GM12878 (cell line): ENCODE measurements around the gene DNAJC5. TPM values are rescaled to one million over a fixed set of nuclear protein-coding genes. Genes with fewer than 3 reads are reported as not detected.

Source experiments
- ATAC-seq: fragments of 200-7000 bp; cut with Tn5 transposase; 3 replicates; pipeline ENCODE4 v1.9.1; 2020; ENCODE audit warnings: mild to moderate bottlenecking, moderate library complexity
- BruUV-seq: library from RNA; stranded (reverse); fragments of 400-500 nt; replicated peaks from 2 replicates; lab custom pipeline; 2021; lab: Mats Ljungman, UMichigan
- CTCF ChIA-PET: fragments of 300-600 bp; sonication (Branson Sonifier 250); formaldehyde crosslinking; extraction: SDS; loops from one replicate; lab custom pipeline; 2021; ENCODE audit warnings: inconsistent platforms; lab: Yijun Ruan, JAX
- POLR2A ChIA-PET: fragments of 350-600 bp; formaldehyde crosslinking; extraction: SDS; loops from one replicate; lab custom pipeline; 2021; ENCODE audit warnings: inconsistent platforms; lab: Charles Lee
- RAD21 ChIA-PET: fragments of 300-600 bp; sonication (Branson Sonifier 250); formaldehyde crosslinking; loops from one replicate; lab custom pipeline; 2023; ENCODE audit warnings: antibody characterized with exemption; ENCODE audit not compliant: unreplicated experiment; lab: Charles Lee
- SMC1A ChIA-PET: fragments of 300-600 bp; sonication (Branson Sonifier 250); formaldehyde crosslinking; loops from one replicate; lab custom pipeline; 2023; ENCODE audit not compliant: unreplicated experiment, uncharacterized antibody; lab: Charles Lee
- DNase-seq: peaks from one replicate; pipeline ENCODE4 v3.0.0-alpha.2; 2011; ENCODE audit warnings: low read depth, low spot score
- FAIRE-seq: peaks from 3 replicates; lab custom pipeline; 2011; peaks lifted over from hg19 to GRCh38; lab: Jason Lieb, UNC
- H2AFZ ChIP-seq: 2 replicates; pipeline ENCODE4 v1.6.0; 2011; ENCODE audit warnings: low read depth, low read length, control low read depth; ENCODE audit not compliant: control insufficient read depth
- H3K27ac ChIP-seq: 2 replicates; pipeline ENCODE4 v1.5.1; 2011; ENCODE audit warnings: control low read depth; ENCODE audit not compliant: control insufficient read depth, insufficient read depth
- H3K27me3 ChIP-seq, 2 experiments: replicated peaks in 1 of 2; 2 replicates each; pipeline versions ENCODE4 v1.6.0 to v1.6.1; 2011; ENCODE audit warnings: low read length in 1 of 2; ENCODE audit not compliant: control insufficient read depth in 2 of 2, insufficient read depth in 2 of 2
- H3K36me3 ChIP-seq, 2 experiments: 2 replicates each; pipeline ENCODE4 v1.5.1; 2011; ENCODE audit warnings: low read length in 1 of 2; ENCODE audit not compliant: control insufficient read depth in 2 of 2, insufficient read depth in 2 of 2
- H3K4me1 ChIP-seq: 2 replicates; pipeline ENCODE4 v1.6.1; 2011; ENCODE audit warnings: mild to moderate bottlenecking, low read length, moderate library complexity, mixed read lengths; ENCODE audit not compliant: control insufficient read depth, insufficient read depth
- H3K4me2 ChIP-seq: 2 replicates; pipeline ENCODE4 v1.6.0; 2011; ENCODE audit warnings: control low read depth; ENCODE audit not compliant: control insufficient read depth, insufficient read depth
- H3K4me3 ChIP-seq: fragments of 200-600 bp; sonication (generic); 2 replicates; pipeline ENCODE4 v1.5.1; 2016
- H3K79me2 ChIP-seq: 2 replicates; pipeline ENCODE4 v1.6.0; 2011; ENCODE audit warnings: low read length; ENCODE audit not compliant: control insufficient read depth, insufficient read depth
- H3K9ac ChIP-seq: 2 replicates; pipeline ENCODE4 v1.8.0; 2011; ENCODE audit warnings: low read length, control low read depth, mixed read lengths; ENCODE audit not compliant: control insufficient read depth, insufficient read depth
- H3K9me3 ChIP-seq: replicated peaks from 3 replicates; pipeline ENCODE4 v1.5.1; 2011; ENCODE audit warnings: mild to moderate bottlenecking, low read length; ENCODE audit not compliant: control insufficient read depth, insufficient read depth
- H4K20me1 ChIP-seq: 2 replicates; pipeline ENCODE4 v1.6.0; 2011; ENCODE audit not compliant: control insufficient read depth, insufficient read depth
- BCLAF1 ChIP-seq: fragments of 450-650 bp; IDR thresholded peaks from 2 replicates; pipeline ENCODE4 v1.6.1; 2017; ENCODE audit warnings: antibody characterized with exemption, mild to moderate bottlenecking, moderate library complexity
- IRF4 ChIP-seq: IDR thresholded peaks from 2 replicates; pipeline ENCODE4 v1.6.1; 2011; ENCODE audit warnings: low read depth, low read length
- MEF2A ChIP-seq: IDR thresholded peaks from 2 replicates; pipeline ENCODE4 v1.6.1; 2011; ENCODE audit warnings: low read depth, mild to moderate bottlenecking, low read length, moderate library complexity; ENCODE audit not compliant: insufficient read depth
- NBN ChIP-seq: fragments of 450-650 bp; IDR thresholded peaks from 2 replicates; pipeline ENCODE4 v1.6.1; 2016
- RAD21 ChIP-seq: IDR thresholded peaks from 2 replicates; pipeline ENCODE4 v1.6.1; 2011; ENCODE audit warnings: mild to moderate bottlenecking, low read depth, low read length, moderate library complexity; ENCODE audit not compliant: insufficient read depth
- REST ChIP-seq: IDR thresholded peaks from 2 replicates; pipeline ENCODE4 v1.6.1; 2012; ENCODE audit warnings: mild to moderate bottlenecking, low read depth, low read length
- RFX5 ChIP-seq: IDR thresholded peaks from 2 replicates; pipeline ENCODE4 v1.6.1; 2011; ENCODE audit warnings: low read depth, low read length, improper control_type of control experiment
- SMAD5 ChIP-seq: IDR thresholded peaks from 2 replicates; pipeline ENCODE4 v1.6.1; 2016; ENCODE audit warnings: antibody characterized with exemption, low read depth
- TBL1XR1 ChIP-seq: IDR thresholded peaks from 2 replicates; pipeline ENCODE4 v1.6.1; 2012; ENCODE audit warnings: low read depth, low read length, improper control_type of control experiment
- TCF3 ChIP-seq: IDR thresholded peaks from 2 replicates; pipeline ENCODE4 v1.6.1; 2012; ENCODE audit warnings: low read depth, mild to moderate bottlenecking, low read length, borderline replicate concordance; ENCODE audit not compliant: insufficient read depth
- USF1 ChIP-seq: IDR thresholded peaks from 2 replicates; pipeline ENCODE4 v1.6.1; 2011; ENCODE audit warnings: borderline replicate concordance, low read depth, mild to moderate bottlenecking, moderate library complexity, mixed read lengths, low read length; ENCODE audit not compliant: insufficient read depth; ENCODE audit errors: extremely low read length
- YBX1 ChIP-seq: fragments of 450-650 bp; IDR thresholded peaks from 2 replicates; pipeline ENCODE4 v1.6.1; 2016; ENCODE audit warnings: antibody characterized with exemption
- ZZZ3 ChIP-seq: IDR thresholded peaks from 2 replicates; pipeline ENCODE4 v1.6.1; 2011; ENCODE audit warnings: low read depth; ENCODE audit not compliant: control insufficient read depth, insufficient read length
- WGBS: methylation state at CpG from one replicate; pipeline ENCODE4 v1.1.6; 2016; ENCODE audit warnings: low lambda C conversion rate; ENCODE audit not compliant: insufficient replicate concordance, insufficient coverage; ENCODE audit errors: missing lambda C conversion rate; 5-methylcytosine and 5-hydroxymethylcytosine counted together
- in situ Hi-C: fragments of 300-500 bp; cut with MboI; formaldehyde crosslinking; loops from 9 replicates; pipeline ENCODE4 v1.14.3; 2018; ENCODE audit warnings: mixed read lengths
- intact Hi-C: fragments of 100-400 bp; cut with micrococcal nuclease; formaldehyde crosslinking; loops from one replicate; pipeline ENCODE4 v1.14.2; 2022; ENCODE audit not compliant: unreplicated experiment
- polyA plus RNA-seq, 11 experiments: library from polyadenylated mRNA; depleted of rRNA in 4 of 11; unstranded in 6 of 11; stranded (reverse) in 5 of 11; fragments of >200 nt; fragmentation: Nextera tagmentation in 4 of 11; fragmentation: Illumina TruSeq in 1 of 11; extraction: Ambion mirVana in 4 of 11; extraction: Trizol in 1 of 11; gene quantifications; 1 replicate in 1 of 11; 2 replicates in 10 of 11; pipeline versions ENCODE4 v1.2.1 to v1.2.3, GENCODE V29; 2011 to 2016; ENCODE audit warnings: inconsistent platforms in 2 of 11, missing spikeins in 2 of 11, low read depth in 1 of 11
- total RNA-seq, 4 experiments: library from RNA; depleted of rRNA in 3 of 4; stranded (reverse); fragments of >200 nt in 3 of 4; fragmentation: Illumina TruSeq in 1 of 4; extraction: Trizol in 1 of 4; gene quantifications; 2 replicates each; pipeline versions ENCODE4 v1.2.1 to v1.2.3, GENCODE V29; 2013 to 2021

The DNAJC5 gene
- total and polyA plus RNA-seq, 10 of the 15 experiments (the other 5 are each of a cell fraction or from before 2014, with no cell fraction given): 0.69 to 36.8 (median 17.0) TPM

GRCh38 chr20:63898882-63899558 lies 4.1 kb downstream of the DNAJC5 start:
- Histone ChIP-seq H3K27ac (no peak overlapping the region), H3K4me3 (no peak overlapping the region), H4K20me1 (peaks cover 5% of the 10 kb centered on the region), H3K4me2 (no peak overlapping the region), H3K9me3 (no peaks in the 10 kb centered on the region), H3K79me2 (peaks cover 70% of the 10 kb centered on the region), H3K27me3 (no peaks in the 10 kb centered on the region), H3K36me3 (peaks cover 0 to under 1% of the 10 kb centered on the region in 2 experiments; a peak in 3 of 4 replicates), H2AFZ (no peak overlapping the region), H3K9ac (no peak overlapping the region), H3K4me1 (peaks cover 7% of the 10 kb centered on the region)
- ChIA-PET CTCF (interaction anchor here (0.6 kb wide), 1 partner anchor 160 kb away, joined by 3 read pairs; no protein-coding TSS in a partner anchor), RAD21 (interaction anchor here (0.7 kb wide), 1 partner anchor 168 kb away, joined by 3 read pairs; no protein-coding TSS in a partner anchor), POLR2A (no interaction called here), SMC1A (no interaction called here)
- WGBS: 90% methylated on average over 10 of the region's 10 CpGs
- DNase-seq (no peak), ATAC-seq (no peak), FAIRE-seq (no peak)
- intact Hi-C loops (no loop called here), in situ Hi-C loops (no loop called here)
- BruUV-seq: no TSS peak
- no peak for TF ChIP-seq MEF2A
- no peak for TF ChIP-seq RAD21
- no peak for TF ChIP-seq YBX1
- no peak for TF ChIP-seq NBN
- no peak for TF ChIP-seq USF1
- TF ChIP-seq REST: no peak
- no peak for TF ChIP-seq SMAD5
- TF ChIP-seq ZZZ3: no peak
- TF ChIP-seq RFX5: no peak
- no peak for TF ChIP-seq BCLAF1
- TF ChIP-seq TCF3: no peak
- no peak for TF ChIP-seq TBL1XR1
- TF ChIP-seq IRF4: no peak
